ENCODE measurements around the gene STXBP6. TPM values are rescaled to one million over a fixed set of nuclear protein-coding genes. Genes with fewer than 3 reads are reported as not detected.

Gene STXBP6
- total and polyA plus RNA-seq, 8 donors = 9.9 to 28.5 (median 23.2) TPM

DNA sequence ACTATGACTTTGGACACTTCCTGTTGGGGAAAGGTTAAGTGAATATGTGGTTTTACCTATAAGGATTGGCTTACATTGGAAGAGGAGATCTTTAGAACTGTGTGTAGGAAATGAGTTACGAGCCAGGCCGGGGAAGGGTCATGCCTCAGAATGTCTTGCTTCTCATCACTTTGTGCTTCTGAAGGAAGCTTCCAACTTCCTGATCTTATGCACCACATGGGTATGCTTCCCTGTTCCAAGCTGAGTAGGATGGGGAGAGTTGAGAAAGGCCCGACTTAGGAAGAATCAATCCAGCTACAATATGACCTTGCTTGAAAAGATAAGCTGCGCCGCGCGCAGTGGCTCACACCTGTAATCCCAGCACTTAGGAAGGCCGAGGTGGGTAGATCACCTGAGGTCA is 59.9 kb downstream of the STXBP6 start:
- Histone ChIP-seq H3K4me3 (no peak overlapping the region), H3K9me3 (no peaks in the 10 kb centered on the region), H3K36me3 (no peaks in the 10 kb centered on the region), H3K27me3 (no peaks in the 10 kb centered on the region), H3K27ac (no peak overlapping the region), H3K4me1 (peaks cover 12 to 22% (median 20%) of the 10 kb centered on the region in 3 donors)
- FAIRE-seq (no peak), ATAC-seq (peak in 1 of 4 donors; percentile 39), DNase-seq (no peak)
- 49 to 63% methylated on average over 8 of the region's 8 CpGs for WGBS, 2 donors
- TF ChIP-seq, protein P1, sequence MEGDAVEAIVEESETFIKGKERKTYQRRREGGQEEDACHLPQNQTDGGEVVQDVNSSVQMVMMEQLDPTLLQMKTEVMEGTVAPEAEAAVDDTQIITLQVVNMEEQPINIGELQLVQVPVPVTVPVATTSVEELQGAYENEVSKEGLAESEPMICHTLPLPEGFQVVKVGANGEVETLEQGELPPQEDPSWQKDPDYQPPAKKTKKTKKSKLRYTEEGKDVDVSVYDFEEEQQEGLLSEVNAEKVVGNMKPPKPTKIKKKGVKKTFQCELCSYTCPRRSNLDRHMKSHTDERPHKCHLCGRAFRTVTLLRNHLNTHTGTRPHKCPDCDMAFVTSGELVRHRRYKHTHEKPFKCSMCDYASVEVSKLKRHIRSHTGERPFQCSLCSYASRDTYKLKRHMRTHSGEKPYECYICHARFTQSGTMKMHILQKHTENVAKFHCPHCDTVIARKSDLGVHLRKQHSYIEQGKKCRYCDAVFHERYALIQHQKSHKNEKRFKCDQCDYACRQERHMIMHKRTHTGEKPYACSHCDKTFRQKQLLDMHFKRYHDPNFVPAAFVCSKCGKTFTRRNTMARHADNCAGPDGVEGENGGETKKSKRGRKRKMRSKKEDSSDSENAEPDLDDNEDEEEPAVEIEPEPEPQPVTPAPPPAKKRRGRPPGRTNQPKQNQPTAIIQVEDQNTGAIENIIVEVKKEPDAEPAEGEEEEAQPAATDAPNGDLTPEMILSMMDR (IDR thresholded peaks at IDR 0.05) = no peak
- intact Hi-C loops (cut with DNase I) = no loop called here

DNA sequence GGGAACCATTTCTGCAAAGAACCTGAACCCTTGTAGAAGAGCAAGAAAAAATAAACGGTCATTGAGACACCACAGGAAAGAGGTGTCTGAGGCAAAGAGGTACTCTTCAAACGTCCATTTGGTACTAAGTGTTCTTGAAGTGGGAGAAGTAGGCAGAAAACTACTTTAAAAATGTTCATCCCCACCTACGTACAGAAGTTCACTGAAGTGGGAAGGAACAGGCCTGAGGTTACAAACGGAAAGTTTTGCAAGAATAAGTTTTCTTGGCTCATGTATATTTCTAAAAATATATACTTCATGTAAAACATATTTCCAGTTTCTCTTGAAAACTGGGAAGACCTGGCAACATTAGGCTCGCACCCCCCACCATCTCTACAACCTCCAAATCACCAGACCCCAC is 61.2 kb downstream of the STXBP6 start:
- no peak for FAIRE-seq

DNA sequence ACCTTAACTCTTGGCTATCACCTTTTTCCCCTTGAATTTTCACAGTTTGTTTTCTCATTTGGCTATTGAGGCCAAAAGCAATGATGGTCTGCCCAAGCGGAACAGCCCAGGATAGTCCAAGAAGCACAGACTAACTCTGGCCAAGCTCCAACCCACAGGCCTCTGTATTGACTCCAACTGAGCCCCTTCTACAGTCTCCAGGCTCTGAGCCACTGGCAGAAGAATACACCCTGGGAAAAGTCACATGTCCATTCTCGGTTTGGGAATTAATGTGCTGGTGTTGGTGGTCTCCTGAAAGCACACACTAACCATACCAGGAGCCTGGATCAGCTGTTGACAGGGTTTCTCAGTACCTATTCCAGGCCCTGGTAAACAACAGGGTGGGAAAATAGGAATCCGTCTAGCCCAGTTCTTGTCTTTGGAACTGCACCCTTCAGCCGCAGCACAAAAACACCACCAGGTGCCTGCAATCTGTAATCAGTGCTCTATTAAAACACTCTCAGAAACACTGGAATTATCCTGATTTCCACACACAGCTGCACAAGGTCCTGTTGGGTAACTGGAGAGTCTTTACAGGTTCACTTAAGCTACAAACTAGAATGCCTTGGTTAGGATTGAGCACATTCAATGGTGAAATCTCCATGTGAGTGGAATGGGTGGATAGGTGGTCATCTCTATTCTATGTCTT is 63.6 kb downstream of the STXBP6 start:
- FAIRE-seq = no peak
- H3K4me3 ChIP-seq = no peak overlapping the region
- H3K27me3 ChIP-seq = no peaks in the 10 kb centered on the region
- TF ChIP-seq, protein P1 (IDR thresholded peaks at IDR 0.05) = no peak
- H3K9me3 ChIP-seq = no peaks in the 10 kb centered on the region
- intact Hi-C loops (cut with DNase I) = no loop called here
- H3K36me3 ChIP-seq = no peaks in the 10 kb centered on the region
- peak overlapping the region in 2 of 4 donors; percentile 16 to 37 for H3K27ac ChIP-seq
- 63 to 70% methylated on average over 4 of the region's 4 CpGs for WGBS, 2 donors
- peaks cover 26 to 48% (median 33%) of the 10 kb centered on the region in 3 donors for H3K4me1 ChIP-seq
- no peak for DNase-seq
- ATAC-seq = peak in 2 of 4 donors; percentile 5 to 19

More for the DNA sequence above, 61.2 kb downstream of the STXBP6 start:
- TF ChIP-seq, protein P1 (IDR thresholded peaks at IDR 0.05) = no peak
- no peak for DNase-seq
- no peak overlapping the region for H3K27ac ChIP-seq
- WGBS, 2 donors = 71 to 82% methylated on average over 5 of the region's 5 CpGs
- no peak overlapping the region for H3K4me3 ChIP-seq
- no peaks in the 10 kb centered on the region for H3K36me3 ChIP-seq
- intact Hi-C loops (cut with DNase I) = no loop called here
- peaks cover 17 to 30% (median 26%) of the 10 kb centered on the region in 3 donors for H3K4me1 ChIP-seq
- H3K9me3 ChIP-seq = no peaks in the 10 kb centered on the region
- no peak for ATAC-seq
- no peaks in the 10 kb centered on the region for H3K27me3 ChIP-seq

DNA sequence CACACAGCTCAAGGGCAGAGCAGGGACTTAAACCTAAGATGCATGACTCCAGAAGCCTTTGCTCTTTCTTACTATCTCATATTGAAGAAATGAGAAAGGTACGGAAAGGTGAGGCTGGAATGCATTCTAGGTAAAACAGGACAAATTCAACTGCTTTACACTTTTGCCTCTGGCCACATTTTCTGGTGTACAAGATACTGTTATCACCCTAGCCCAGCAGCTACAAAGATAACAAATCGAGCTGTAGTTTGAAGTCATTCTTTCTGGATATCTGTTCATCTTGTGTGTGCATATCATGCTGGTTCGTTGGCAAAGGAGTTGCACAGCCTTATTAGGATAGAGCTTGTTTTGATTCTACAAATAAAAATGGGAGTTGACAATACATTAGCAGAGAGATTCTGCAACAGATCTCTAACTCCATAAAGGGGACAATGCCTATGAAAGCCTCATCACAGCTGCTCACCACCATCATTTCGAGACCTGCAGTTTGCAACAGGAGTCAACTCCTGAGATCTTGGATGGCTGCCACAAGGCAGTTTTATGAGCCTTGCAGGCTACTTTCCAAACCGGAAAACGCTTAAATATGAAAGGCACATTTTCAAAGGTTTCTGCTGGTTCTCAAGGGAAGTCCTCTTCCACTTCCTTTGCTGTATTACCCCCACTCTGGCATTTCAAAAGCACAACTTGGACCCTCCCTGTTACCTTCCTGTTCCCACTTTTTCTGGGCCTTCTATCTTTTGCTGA is 64.9 kb downstream of the STXBP6 start:
- Histone ChIP-seq H3K27ac (peak overlapping the region in 2 of 4 donors; percentile 37 to 40), H3K4me1 (peaks cover 37 to 61% (median 41%) of the 10 kb centered on the region in 3 donors), H3K4me3 (no peak overlapping the region), H3K27me3 (no peaks in the 10 kb centered on the region), H3K36me3 (no peaks in the 10 kb centered on the region), H3K9me3 (no peaks in the 10 kb centered on the region)
- intact Hi-C loops (cut with DNase I) = no loop called here
- WGBS, 2 donors = 24 to 26% methylated on average over 6 of the region's 6 CpGs
- DNase-seq = peak in 3 of 6 donors; percentile 30 to 42 (median 34)
- TF ChIP-seq, protein P1 (IDR thresholded peaks at IDR 0.05) = no peak
- FAIRE-seq = peak; percentile 39
- peak; percentile 23 to 45 (median 30) for ATAC-seq

Measured in pancreas (tissue), 10 donors.